HL-60 (cell line): ENCODE results near the gene FRAS1.

Experiments
- GABPA ChIP-seq: IDR thresholded peaks from 2 replicates; pipeline ENCODE4 v1.6.1; 2012; ENCODE audit warnings: low read depth
- POLR2AphosphoS5 ChIP-seq: IDR thresholded peaks from 2 replicates; pipeline ENCODE4 v1.6.1; 2012; ENCODE audit warnings: low read depth
- TF ChIP-seq, protein P1 (sequence below): IDR thresholded peaks from one replicate; pipeline ENCODE4 v1.5.1; 2011; ENCODE audit warnings: low read length, control low read depth, inconsistent platforms; ENCODE audit not compliant: insufficient read depth
- TF ChIP-seq, protein P2 (sequence below): IDR thresholded peaks from 2 replicates; pipeline ENCODE4 v1.6.1; 2012; ENCODE audit warnings: low read depth; ENCODE audit not compliant: insufficient replicate concordance

DNA sequence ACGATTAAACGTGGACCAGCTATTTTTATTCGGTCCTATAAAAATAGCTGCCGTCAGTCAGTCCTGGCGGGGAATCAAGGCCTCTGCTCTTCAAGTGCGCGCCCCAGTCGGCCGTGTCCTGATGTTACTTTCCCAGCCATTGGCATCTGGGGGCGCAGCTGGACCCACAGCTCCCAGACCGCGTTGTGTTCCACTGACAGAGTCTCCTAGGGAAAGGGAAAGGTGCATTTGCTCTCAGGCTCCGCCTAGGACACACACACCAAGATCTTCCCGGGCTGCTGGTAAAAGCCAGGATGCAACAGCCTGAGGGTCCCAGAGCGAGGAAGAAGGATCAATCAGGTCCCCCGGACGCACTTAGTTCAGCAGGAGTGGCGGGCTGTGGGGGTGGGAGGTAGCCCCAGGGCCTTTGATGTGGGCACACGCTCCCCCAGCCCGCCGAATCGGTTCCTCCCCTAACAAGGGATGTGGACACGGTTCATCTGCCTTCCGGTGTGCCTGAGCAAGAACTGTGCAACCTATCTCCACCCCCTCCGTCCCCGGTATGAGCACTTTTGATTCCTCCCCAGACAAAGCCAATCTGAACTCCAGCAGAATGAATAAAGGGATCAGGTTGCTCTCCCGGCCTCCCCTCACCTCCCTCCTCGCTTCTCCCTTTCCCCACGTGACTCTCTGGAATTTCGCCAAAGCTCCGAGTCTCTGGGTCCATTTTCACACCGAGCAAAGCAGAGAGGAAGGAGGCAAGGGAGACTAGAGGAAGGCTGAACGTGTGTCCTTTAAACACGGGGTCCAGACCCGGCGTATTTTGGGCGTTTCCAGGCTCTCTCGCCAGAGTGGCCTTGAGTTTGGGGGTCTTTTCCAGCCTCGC, 626 bp upstream of the FRAS1 start:
- TF ChIP-seq, protein P1, sequence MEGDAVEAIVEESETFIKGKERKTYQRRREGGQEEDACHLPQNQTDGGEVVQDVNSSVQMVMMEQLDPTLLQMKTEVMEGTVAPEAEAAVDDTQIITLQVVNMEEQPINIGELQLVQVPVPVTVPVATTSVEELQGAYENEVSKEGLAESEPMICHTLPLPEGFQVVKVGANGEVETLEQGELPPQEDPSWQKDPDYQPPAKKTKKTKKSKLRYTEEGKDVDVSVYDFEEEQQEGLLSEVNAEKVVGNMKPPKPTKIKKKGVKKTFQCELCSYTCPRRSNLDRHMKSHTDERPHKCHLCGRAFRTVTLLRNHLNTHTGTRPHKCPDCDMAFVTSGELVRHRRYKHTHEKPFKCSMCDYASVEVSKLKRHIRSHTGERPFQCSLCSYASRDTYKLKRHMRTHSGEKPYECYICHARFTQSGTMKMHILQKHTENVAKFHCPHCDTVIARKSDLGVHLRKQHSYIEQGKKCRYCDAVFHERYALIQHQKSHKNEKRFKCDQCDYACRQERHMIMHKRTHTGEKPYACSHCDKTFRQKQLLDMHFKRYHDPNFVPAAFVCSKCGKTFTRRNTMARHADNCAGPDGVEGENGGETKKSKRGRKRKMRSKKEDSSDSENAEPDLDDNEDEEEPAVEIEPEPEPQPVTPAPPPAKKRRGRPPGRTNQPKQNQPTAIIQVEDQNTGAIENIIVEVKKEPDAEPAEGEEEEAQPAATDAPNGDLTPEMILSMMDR = no peak
- TF ChIP-seq POLR2AphosphoS5 (no peak), GABPA (no peak)
- TF ChIP-seq, protein P2, sequence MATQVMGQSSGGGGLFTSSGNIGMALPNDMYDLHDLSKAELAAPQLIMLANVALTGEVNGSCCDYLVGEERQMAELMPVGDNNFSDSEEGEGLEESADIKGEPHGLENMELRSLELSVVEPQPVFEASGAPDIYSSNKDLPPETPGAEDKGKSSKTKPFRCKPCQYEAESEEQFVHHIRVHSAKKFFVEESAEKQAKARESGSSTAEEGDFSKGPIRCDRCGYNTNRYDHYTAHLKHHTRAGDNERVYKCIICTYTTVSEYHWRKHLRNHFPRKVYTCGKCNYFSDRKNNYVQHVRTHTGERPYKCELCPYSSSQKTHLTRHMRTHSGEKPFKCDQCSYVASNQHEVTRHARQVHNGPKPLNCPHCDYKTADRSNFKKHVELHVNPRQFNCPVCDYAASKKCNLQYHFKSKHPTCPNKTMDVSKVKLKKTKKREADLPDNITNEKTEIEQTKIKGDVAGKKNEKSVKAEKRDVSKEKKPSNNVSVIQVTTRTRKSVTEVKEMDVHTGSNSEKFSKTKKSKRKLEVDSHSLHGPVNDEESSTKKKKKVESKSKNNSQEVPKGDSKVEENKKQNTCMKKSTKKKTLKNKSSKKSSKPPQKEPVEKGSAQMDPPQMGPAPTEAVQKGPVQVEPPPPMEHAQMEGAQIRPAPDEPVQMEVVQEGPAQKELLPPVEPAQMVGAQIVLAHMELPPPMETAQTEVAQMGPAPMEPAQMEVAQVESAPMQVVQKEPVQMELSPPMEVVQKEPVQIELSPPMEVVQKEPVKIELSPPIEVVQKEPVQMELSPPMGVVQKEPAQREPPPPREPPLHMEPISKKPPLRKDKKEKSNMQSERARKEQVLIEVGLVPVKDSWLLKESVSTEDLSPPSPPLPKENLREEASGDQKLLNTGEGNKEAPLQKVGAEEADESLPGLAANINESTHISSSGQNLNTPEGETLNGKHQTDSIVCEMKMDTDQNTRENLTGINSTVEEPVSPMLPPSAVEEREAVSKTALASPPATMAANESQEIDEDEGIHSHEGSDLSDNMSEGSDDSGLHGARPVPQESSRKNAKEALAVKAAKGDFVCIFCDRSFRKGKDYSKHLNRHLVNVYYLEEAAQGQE = no peak
